OCI-LY7 (cell line): Measurements from ENCODE around the gene SLC25A17. TPM values are rescaled to one million over a fixed set of nuclear protein-coding genes. Genes with fewer than 3 reads are reported as not detected.

Experiments used
- BruUV-seq: library from RNA; stranded (reverse); fragments of 400-500 nt; replicated peaks from 2 replicates; lab custom pipeline; 2021; lab: Mats Ljungman, UMichigan
- CTCF ChIA-PET: fragments of 300-600 bp; sonication (Branson Sonifier 250); formaldehyde crosslinking; loops from one replicate; lab custom pipeline; 2022; ENCODE audit warnings: antibody characterized with exemption; ENCODE audit not compliant: unreplicated experiment; lab: Charles Lee
- POLR2A ChIA-PET: fragments of 300-600 bp; sonication (Branson Sonifier 250); formaldehyde crosslinking; loops from one replicate; lab custom pipeline; 2022; ENCODE audit warnings: antibody characterized with exemption; lab: Charles Lee
- DNase-seq: peaks from one replicate; pipeline ENCODE4 v3.0.0-alpha.2; 2015; ENCODE audit warnings: low spot score
- H2AFZ ChIP-seq: fragments of 200-600 bp; sonication (generic), shearing (Covaris generic); 2 replicates; pipeline ENCODE4 v1.6.1; 2014; ENCODE audit warnings: mild to moderate bottlenecking, antibody characterized with exemption, low read length, moderate library complexity
- H3K27ac ChIP-seq: fragments of 200-600 bp; sonication (generic); 2 replicates; pipeline ENCODE4 v1.5.1; 2014; ENCODE audit warnings: mixed run types, low read depth, mild to moderate bottlenecking, moderate library complexity, low read length, inconsistent platforms; ENCODE audit not compliant: poor library complexity, severe bottlenecking
- H3K36me3 ChIP-seq: fragments of 200-600 bp; sonication (generic); 2 replicates; pipeline ENCODE4 v1.6.1; 2014; ENCODE audit warnings: mild to moderate bottlenecking, antibody characterized with exemption, low read length, moderate library complexity, mixed read lengths; ENCODE audit not compliant: insufficient read depth
- H3K4me1 ChIP-seq: fragments of 200-600 bp; sonication (generic); 2 replicates; pipeline ENCODE4 v1.5.1; 2014; ENCODE audit warnings: mild to moderate bottlenecking, low read length; ENCODE audit not compliant: insufficient read depth, poor library complexity, severe bottlenecking
- H3K4me2 ChIP-seq: fragments of 200-600 bp; sonication (generic); 2 replicates; pipeline ENCODE4 v1.6.1; 2014; ENCODE audit warnings: mild to moderate bottlenecking, low read length
- H3K4me3 ChIP-seq: fragments of 200-600 bp; sonication (generic); 2 replicates; pipeline ENCODE4 v1.5.1; 2014; ENCODE audit warnings: mild to moderate bottlenecking, low read depth, low read length; ENCODE audit not compliant: poor library complexity, severe bottlenecking
- H3K79me2 ChIP-seq: fragments of 200-600 bp; sonication (generic); 2 replicates; pipeline ENCODE4 v1.6.1; 2016; ENCODE audit warnings: low read depth, mild to moderate bottlenecking, low read length, moderate library complexity, mixed read lengths; ENCODE audit not compliant: insufficient read depth
- H3K9me2 ChIP-seq: fragments of 200-600 bp; sonication (generic); 2 replicates; pipeline ENCODE4 v1.6.1; 2016; ENCODE audit warnings: mild to moderate bottlenecking, low read length, mixed read lengths; ENCODE audit not compliant: insufficient read depth
- H3K9me3 ChIP-seq: fragments of 200-600 bp; sonication (generic); 2 replicates; pipeline ENCODE4 v1.6.1; 2014; ENCODE audit warnings: mild to moderate bottlenecking, mixed run types, low read length, mixed read lengths
- H4K20me1 ChIP-seq: fragments of 200-600 bp; sonication (generic); 2 replicates; pipeline ENCODE4 v1.6.1; 2014; ENCODE audit warnings: mild to moderate bottlenecking, antibody characterized with exemption, low read length, moderate library complexity, mixed read lengths; ENCODE audit not compliant: insufficient read depth
- EZH2phosphoT487 ChIP-seq: fragments of 200-600 bp; sonication (generic); IDR thresholded peaks from 2 replicates; pipeline ENCODE4 v1.6.1; 2018; ENCODE audit warnings: low read depth, borderline replicate concordance, mild to moderate bottlenecking, mixed run types, antibody characterized with exemption, low read length, moderate library complexity, mixed read lengths
- intact Hi-C: fragments of 100-400 bp; cut with micrococcal nuclease; formaldehyde crosslinking; loops from one replicate; pipeline ENCODE4 v1.10.0; 2022; ENCODE audit not compliant: unreplicated experiment
- total RNA-seq, 2 experiments: library from RNA; depleted of rRNA in 1 of 2; stranded (reverse); fragments of >200 nt in 1 of 2; shearing (Covaris generic) in 1 of 2; gene quantifications; 2 replicates each; pipeline ENCODE4 v1.2.3, GENCODE V29; 2014 to 2022
- TF ChIP-seq, protein P1 (sequence below): fragments of 200-600 bp; sonication (generic); conservative IDR thresholded peaks from 2 replicates; pipeline ENCODE4 v1.5.1; 2014; ENCODE audit warnings: mild to moderate bottlenecking, antibody characterized with exemption, low read length, moderate library complexity, mixed read lengths

SLC25A17 gene
- total RNA-seq, 2 experiments from 2014 or later: 25.9 to 37.9 TPM

DNA sequence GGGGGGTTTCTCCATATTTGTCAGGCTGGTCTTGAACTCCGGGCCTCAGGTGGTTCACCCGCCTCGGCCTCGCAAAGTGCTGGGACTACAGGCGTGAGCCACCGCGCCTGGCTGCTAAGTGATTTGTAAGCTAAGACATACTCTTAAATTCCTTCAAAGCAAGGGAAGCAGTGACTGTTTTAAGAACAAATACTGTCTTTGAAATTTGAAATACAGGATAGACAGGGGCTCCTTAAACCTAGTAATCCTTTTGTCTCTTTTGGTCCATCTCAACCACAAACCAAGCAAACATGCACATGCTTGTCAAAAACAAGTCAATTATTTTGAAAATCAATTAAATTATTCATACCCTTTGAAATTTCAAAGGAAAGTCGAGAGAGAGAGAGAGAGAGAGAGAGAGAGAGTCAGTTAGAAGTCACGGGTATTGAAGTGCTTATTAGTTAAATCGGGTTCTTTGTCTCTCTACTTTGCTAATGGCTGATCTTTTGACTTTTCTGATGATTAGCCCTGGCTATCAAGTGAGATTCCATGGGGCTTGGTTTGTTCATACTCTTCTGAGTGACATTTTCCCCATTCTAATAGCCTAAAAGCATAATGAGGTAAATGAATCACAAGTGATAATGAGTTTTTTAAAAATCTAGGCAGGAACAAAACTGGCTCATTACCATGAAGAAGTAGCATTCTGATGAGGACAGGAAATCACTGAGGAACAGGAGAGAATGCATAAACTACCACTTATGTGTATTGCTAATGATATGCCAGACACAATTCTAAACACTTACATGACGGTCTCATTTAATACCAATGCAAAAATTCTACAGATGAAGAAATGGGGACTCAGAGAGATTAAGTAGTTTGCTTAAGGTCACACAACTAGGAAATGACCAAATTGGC lies 91.8 kb downstream of the SLC25A17 start:
- Histone ChIP-seq H3K27ac (no peak overlapping the region), H3K79me2 (no peaks in the 10 kb centered on the region), H3K36me3 (no peaks in the 10 kb centered on the region), H2AFZ (peak overlapping the region; percentile 58), H3K9me2 (no peaks in the 10 kb centered on the region), H3K9me3 (no peaks in the 10 kb centered on the region), H3K4me2 (no peak overlapping the region), H3K4me3 (no peak overlapping the region), H4K20me1 (no peaks in the 10 kb centered on the region), H3K4me1 (peaks cover 31% of the 10 kb centered on the region)
- TF ChIP-seq, protein P1, sequence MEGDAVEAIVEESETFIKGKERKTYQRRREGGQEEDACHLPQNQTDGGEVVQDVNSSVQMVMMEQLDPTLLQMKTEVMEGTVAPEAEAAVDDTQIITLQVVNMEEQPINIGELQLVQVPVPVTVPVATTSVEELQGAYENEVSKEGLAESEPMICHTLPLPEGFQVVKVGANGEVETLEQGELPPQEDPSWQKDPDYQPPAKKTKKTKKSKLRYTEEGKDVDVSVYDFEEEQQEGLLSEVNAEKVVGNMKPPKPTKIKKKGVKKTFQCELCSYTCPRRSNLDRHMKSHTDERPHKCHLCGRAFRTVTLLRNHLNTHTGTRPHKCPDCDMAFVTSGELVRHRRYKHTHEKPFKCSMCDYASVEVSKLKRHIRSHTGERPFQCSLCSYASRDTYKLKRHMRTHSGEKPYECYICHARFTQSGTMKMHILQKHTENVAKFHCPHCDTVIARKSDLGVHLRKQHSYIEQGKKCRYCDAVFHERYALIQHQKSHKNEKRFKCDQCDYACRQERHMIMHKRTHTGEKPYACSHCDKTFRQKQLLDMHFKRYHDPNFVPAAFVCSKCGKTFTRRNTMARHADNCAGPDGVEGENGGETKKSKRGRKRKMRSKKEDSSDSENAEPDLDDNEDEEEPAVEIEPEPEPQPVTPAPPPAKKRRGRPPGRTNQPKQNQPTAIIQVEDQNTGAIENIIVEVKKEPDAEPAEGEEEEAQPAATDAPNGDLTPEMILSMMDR: no peak
- no peak for TF ChIP-seq EZH2phosphoT487
- BruUV-seq: no TSS peak
- intact Hi-C loops: no loop called here
- POLR2A ChIA-PET: interaction anchor here (0.7 kb wide), 2 partner anchors 114 to 210 kb away, joined by 5 to 6 read pairs; no protein-coding TSS in a partner anchor
- CTCF ChIA-PET: no interaction called here
- DNase-seq: no peak

DNA sequence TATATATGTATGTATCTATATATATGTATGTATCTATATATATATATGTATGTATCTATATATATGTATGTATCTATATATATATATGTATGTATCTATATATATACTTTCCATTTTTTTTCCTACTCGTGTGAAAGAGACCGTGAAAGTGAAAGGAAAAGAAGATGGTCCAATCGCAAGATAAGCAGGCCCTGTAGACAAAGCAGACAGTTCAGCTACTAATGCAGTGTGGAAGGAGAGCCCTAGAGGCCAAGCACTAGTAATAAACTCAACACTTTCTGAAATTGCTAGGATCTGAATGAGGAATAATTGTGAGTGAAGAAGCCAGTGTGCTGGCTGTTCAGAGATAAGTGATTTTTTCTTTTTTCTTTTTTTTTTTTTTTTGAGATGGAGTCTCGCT lies 92.6 kb downstream of the SLC25A17 start:
- peak; percentile 55 for DNase-seq
- no peaks in the 10 kb centered on the region for H3K36me3 ChIP-seq
- no TSS peak for BruUV-seq
- peak overlapping the region; percentile 58; the same call in 1 of the 2 replicates for H2AFZ ChIP-seq
- TF ChIP-seq EZH2phosphoT487: no peak
- TF ChIP-seq, protein P1: no peak
- intact Hi-C loops: no loop called here
- no peak overlapping the region for H3K4me2 ChIP-seq
- H3K79me2 ChIP-seq: no peaks in the 10 kb centered on the region
- H3K4me1 ChIP-seq: peaks cover 26% of the 10 kb centered on the region
- POLR2A ChIA-PET: interaction anchor here (0.6 to 0.7 kb wide), 2 partner anchors 158 to 209 kb away, joined by 5 read pairs; no protein-coding TSS in a partner anchor
- H3K4me3 ChIP-seq: no peak overlapping the region
- H4K20me1 ChIP-seq: no peaks in the 10 kb centered on the region
- CTCF ChIA-PET: no interaction called here
- H3K9me3 ChIP-seq: no peaks in the 10 kb centered on the region
- H3K27ac ChIP-seq: no peak overlapping the region
- no peaks in the 10 kb centered on the region for H3K9me2 ChIP-seq
